HCT116 (cell line): Measurements from ENCODE around the gene ZBTB20. TPM values are rescaled to one million over a fixed set of nuclear protein-coding genes. Genes with fewer than 3 reads are reported as not detected.

Experiments
- ATAC-seq: fragments of 200-7000 bp; cut with Tn5 transposase; 2 replicates; pipeline ENCODE4 v1.9.1; 2020; ENCODE audit warnings: mild to moderate bottlenecking, moderate library complexity
- BruUV-seq: library from RNA; stranded (reverse); fragments of 400-500 nt; replicated peaks from 2 replicates; lab custom pipeline; 2021; lab: Mats Ljungman, UMichigan
- CTCF ChIA-PET: fragments of 300-600 bp; sonication (Branson Sonifier 250); formaldehyde crosslinking; loops from one replicate; lab custom pipeline; 2021; ENCODE audit warnings: antibody characterized with exemption; lab: Charles Lee
- POLR2A ChIA-PET: fragments of 300-600, 350-600 bp; sonication (Branson Sonifier 250); formaldehyde crosslinking; loops from one replicate; lab custom pipeline; 2021; ENCODE audit warnings: antibody characterized with exemption; lab: Charles Lee
- RAD21 ChIA-PET, 2 experiments: fragments of 300-600 bp; sonication (Branson Sonifier 250); formaldehyde crosslinking; loops; one replicate each; lab custom pipeline; 2023; ENCODE audit warnings: low total read pairs in 2 of 2; ENCODE audit not compliant: uncharacterized antibody in 2 of 2, unreplicated experiment in 2 of 2, low non-redundant PET in 1 of 2; lab: Charles Lee
- DNase-seq: peaks from one replicate; pipeline ENCODE4 v3.0.0-alpha.2; 2010; ENCODE audit warnings: low read depth, low spot score
- H2AFZ ChIP-seq: fragments of 200-600 bp; shearing (Covaris generic), sonication (generic); 2 replicates; pipeline ENCODE4 v1.6.1; 2017; ENCODE audit warnings: low read depth, mixed run types, mixed read lengths, antibody characterized with exemption, low read length; ENCODE audit not compliant: poor library complexity, severe bottlenecking
- H3K27ac ChIP-seq: 2 replicates; pipeline ENCODE4 v1.5.1; 2012; ENCODE audit warnings: low read depth, low read length
- H3K27me3 ChIP-seq: fragments of 200-600 bp; sonication (generic); 2 replicates; pipeline ENCODE4 v1.6.1; 2016; ENCODE audit warnings: mixed run types, low read length, mixed read lengths; ENCODE audit not compliant: insufficient read depth
- H3K36me3 ChIP-seq, 2 experiments: fragments of 200-500 bp in 1 of 2; fragments of 200-600 bp in 1 of 2; sonication (Bioruptor generic) in 1 of 2; sonication (generic) in 1 of 2; 2 replicates each; pipeline versions ENCODE4 v1.5.1 to v1.6.1; 2014 to 2016; ENCODE audit warnings: low read length in 2 of 2, inconsistent platforms in 1 of 2, mixed read lengths in 1 of 2, mixed run types in 1 of 2; ENCODE audit not compliant: insufficient read depth in 2 of 2, control insufficient read depth in 1 of 2
- H3K4me1 ChIP-seq, 2 experiments: fragments of 200-600 bp in 1 of 2; sonication (generic) in 1 of 2; 2 replicates each; pipeline versions ENCODE4 v1.5.1 to v1.6.1; 2012 to 2017; ENCODE audit warnings: low read length in 2 of 2, inconsistent platforms in 1 of 2, mild to moderate bottlenecking in 1 of 2, mixed read lengths in 1 of 2, mixed run types in 1 of 2, moderate library complexity in 1 of 2; ENCODE audit not compliant: insufficient read depth in 2 of 2, control insufficient read depth in 1 of 2
- H3K4me2 ChIP-seq: fragments of 200-600 bp; sonication (generic); 2 replicates; pipeline ENCODE4 v1.6.1; 2017; ENCODE audit warnings: mixed run types, low read length, mixed read lengths
- H3K4me3 ChIP-seq, 2 experiments: fragments of 200-600 bp in 1 of 2; sonication (generic) in 1 of 2; replicated peaks in 1 of 2; 2 replicates each; pipeline ENCODE4 v1.5.1; 2011 to 2016; ENCODE audit warnings: low read length in 2 of 2, control low read depth in 1 of 2, low read depth in 1 of 2, mild to moderate bottlenecking in 1 of 2, mixed read lengths in 1 of 2, mixed run types in 1 of 2
- H3K79me2 ChIP-seq: fragments of 200-600 bp; sonication (generic); 2 replicates; pipeline ENCODE4 v1.6.1; 2017; ENCODE audit warnings: mild to moderate bottlenecking, mixed run types, low read length, moderate library complexity, mixed read lengths; ENCODE audit not compliant: insufficient read depth
- H3K9ac ChIP-seq: fragments of 200-600 bp; sonication (generic); 2 replicates; pipeline ENCODE4 v1.6.1; 2016; ENCODE audit warnings: low read length, mixed read lengths
- H3K9me2 ChIP-seq: fragments of 200-600 bp; sonication (generic), shearing (Covaris generic); 2 replicates; pipeline ENCODE4 v1.6.1; 2017; ENCODE audit warnings: mixed run types, mild to moderate bottlenecking, moderate library complexity; ENCODE audit not compliant: insufficient read depth
- H3K9me3 ChIP-seq, 2 experiments: fragments of 200-500 bp in 1 of 2; fragments of 200-600 bp in 1 of 2; sonication (Bioruptor generic) in 1 of 2; sonication (generic) in 1 of 2; 2 replicates each; pipeline ENCODE4 v1.6.1; 2014 to 2017; ENCODE audit warnings: low read length in 2 of 2, mixed read lengths in 2 of 2, inconsistent platforms in 1 of 2, low read depth in 1 of 2, mild to moderate bottlenecking in 1 of 2, mixed run types in 1 of 2, moderate library complexity in 1 of 2; ENCODE audit not compliant: control insufficient read depth in 1 of 2, insufficient read depth in 1 of 2
- H4K20me1 ChIP-seq: fragments of 200-600 bp; sonication (generic), shearing (Covaris generic); 2 replicates; pipeline ENCODE4 v1.6.1; 2017; ENCODE audit warnings: mixed run types, mild to moderate bottlenecking, moderate library complexity; ENCODE audit not compliant: insufficient read depth
- CBX3 ChIP-seq: IDR thresholded peaks from 2 replicates; pipeline ENCODE4 v1.6.1; 2012; ENCODE audit warnings: low read depth
- CEBPB ChIP-seq: IDR thresholded peaks from 2 replicates; pipeline ENCODE4 v1.6.1; 2012; ENCODE audit warnings: low read depth
- EGR1 ChIP-seq: IDR thresholded peaks from 2 replicates; pipeline ENCODE4 v1.6.1; 2012; ENCODE audit warnings: low read depth
- ELF1 ChIP-seq: IDR thresholded peaks from 2 replicates; pipeline ENCODE4 v1.6.1; 2012; ENCODE audit warnings: low read depth, borderline replicate concordance
- EZH2 ChIP-seq: fragments of 200-600 bp; sonication (generic); IDR thresholded peaks from 2 replicates; pipeline ENCODE4 v1.6.1; 2017; ENCODE audit warnings: antibody characterized with exemption, mixed run types
- EZH2phosphoT487 ChIP-seq: fragments of 200-600 bp; IDR thresholded peaks from 2 replicates; pipeline ENCODE4 v1.6.1; 2018; ENCODE audit warnings: antibody characterized with exemption, borderline replicate concordance
- FOSL1 ChIP-seq: IDR thresholded peaks from 2 replicates; pipeline ENCODE4 v1.6.1; 2012; ENCODE audit warnings: low read depth
- POLR2A ChIP-seq: IDR thresholded peaks from 2 replicates; pipeline ENCODE4 v1.7.0; 2011; ENCODE audit warnings: borderline replicate concordance; ENCODE audit not compliant: insufficient read depth, insufficient read length; ENCODE audit errors: extremely low read depth
- POLR2AphosphoS5 ChIP-seq: IDR thresholded peaks from 2 replicates; pipeline ENCODE4 v1.6.1; 2011; ENCODE audit warnings: mild to moderate bottlenecking, low read depth, low read length, moderate library complexity
- RAD21 ChIP-seq: IDR thresholded peaks from 2 replicates; pipeline ENCODE4 v1.6.1; 2012; ENCODE audit warnings: low read depth, mild to moderate bottlenecking
- SIN3A ChIP-seq: IDR thresholded peaks from 2 replicates; pipeline ENCODE4 v1.6.1; 2012; ENCODE audit warnings: low read depth
- SP1 ChIP-seq: IDR thresholded peaks from 2 replicates; pipeline ENCODE4 v1.6.1; 2012; ENCODE audit warnings: low read depth
- SRF ChIP-seq: IDR thresholded peaks from 2 replicates; pipeline ENCODE4 v1.6.1; 2012; ENCODE audit warnings: low read depth
- TCF7L2 ChIP-seq: IDR thresholded peaks from 2 replicates; pipeline ENCODE4 v1.7.0; 2011; ENCODE audit warnings: borderline replicate concordance, inconsistent platforms; ENCODE audit not compliant: insufficient read depth, insufficient read length; ENCODE audit errors: extremely low read depth
- YY1 ChIP-seq: IDR thresholded peaks from 2 replicates; pipeline ENCODE4 v1.6.1; 2011; ENCODE audit warnings: low read length, low read depth, moderate library complexity, mild to moderate bottlenecking; ENCODE audit not compliant: insufficient replicate concordance; ENCODE audit errors: extremely low read depth
- ZFX ChIP-seq: fragments of 450-650 bp; IDR thresholded peaks from 2 replicates; pipeline ENCODE4 v1.6.1; 2017
- intact Hi-C: fragments of 100-400 bp; cut with micrococcal nuclease; formaldehyde crosslinking; loops from 2 replicates; pipeline ENCODE4 v1.10.0; 2022
- total RNA-seq: library from RNA; stranded (reverse); gene quantifications from one replicate; pipeline ENCODE4 v1.2.1, GENCODE V29; 2021; ENCODE audit not compliant: unreplicated experiment
- TF ChIP-seq, protein P1 (sequence below): IDR thresholded peaks from 2 replicates; pipeline ENCODE4 v1.6.1; 2012
- TF ChIP-seq, protein P2 (sequence below): IDR thresholded peaks from 2 replicates; pipeline ENCODE4 v1.6.1; 2011; ENCODE audit warnings: mild to moderate bottlenecking, low read length, moderate library complexity; ENCODE audit not compliant: insufficient replicate concordance; ENCODE audit errors: extremely low read depth

The ZBTB20 gene
- total RNA-seq, 1 experiment from 2014 or later, result 42.1 TPM

DNA sequence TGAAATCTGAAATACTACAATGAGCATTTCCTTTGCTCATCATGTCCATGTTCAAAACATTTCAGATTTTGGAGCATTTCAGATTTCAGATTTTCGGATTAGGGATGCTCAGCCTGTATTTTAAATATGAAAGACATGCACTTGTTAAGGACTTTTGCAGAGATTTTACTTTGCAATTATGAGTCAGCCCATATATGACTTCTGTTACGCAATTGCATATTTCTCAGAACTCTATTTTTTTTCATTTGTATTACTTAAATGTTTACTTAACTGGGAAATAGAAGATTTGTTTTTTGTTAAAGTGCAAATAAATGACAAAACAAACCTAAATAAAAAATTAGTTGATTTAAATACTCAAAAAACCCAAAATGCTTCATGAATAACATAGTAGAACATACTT lies 376.2 kb downstream of the ZBTB20 start:
- ChIA-PET RAD21 (no interaction called here), CTCF (no interaction called here), POLR2A (no interaction called here)
- H3K9me3 ChIP-seq, result no peaks in the 10 kb centered on the region; a peak in 2 of 4 replicates
- no peaks in the 10 kb centered on the region for H4K20me1 ChIP-seq
- no peak for DNase-seq
- no peaks in the 10 kb centered on the region for H3K9me2 ChIP-seq
- no peak overlapping the region for H3K4me3 ChIP-seq
- no peak for ATAC-seq
- H3K36me3 ChIP-seq, result peaks cover 0 to 11% of the 10 kb centered on the region in 2 experiments; a peak in 2 of 4 replicates
- no TSS peak for BruUV-seq
- peaks cover 16 to 17% of the 10 kb centered on the region in 2 experiments for H3K4me1 ChIP-seq
- peak overlapping the region; percentile 33 for H2AFZ ChIP-seq
- no peaks in the 10 kb centered on the region for H3K27me3 ChIP-seq
- no peak overlapping the region for H3K4me2 ChIP-seq
- intact Hi-C loops, result no loop called here
- no peak overlapping the region for H3K27ac ChIP-seq
- no peaks in the 10 kb centered on the region for H3K79me2 ChIP-seq
- peak; percentile 47; the same call in 1 of the 2 replicates for TF ChIP-seq CEBPB
- TF ChIP-seq RAD21, result no peak
- TF ChIP-seq, all 23 proteins: peak for 1
- H3K9ac ChIP-seq, result no peak overlapping the region

DNA sequence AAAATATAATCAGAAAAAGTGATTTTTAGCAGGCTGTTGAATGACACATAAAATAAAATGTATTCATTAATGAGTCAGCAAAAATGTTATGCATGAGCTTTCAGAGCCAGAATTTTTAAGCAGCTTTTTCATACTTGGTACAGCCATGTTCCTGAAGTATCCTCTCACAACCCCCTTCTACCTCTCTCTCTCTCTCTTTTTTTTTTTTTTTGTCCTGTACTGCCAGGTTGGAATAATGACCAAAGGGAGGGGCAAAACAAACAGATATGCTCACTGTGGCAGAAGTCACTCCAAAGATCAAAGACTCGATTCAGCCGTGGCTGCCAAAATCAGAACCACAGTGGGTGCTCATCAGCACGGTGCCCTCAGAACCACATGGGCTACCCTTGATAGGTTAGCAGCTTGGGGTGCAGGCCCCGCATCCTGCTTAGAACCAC lies 383.0 kb downstream of the ZBTB20 start:
- ATAC-seq, result peak; percentile 49
- 0 out of 2 replicates have a peak, but pooled peaks have one; percentile 1 for TF ChIP-seq RAD21
- TF ChIP-seq, protein P1, sequence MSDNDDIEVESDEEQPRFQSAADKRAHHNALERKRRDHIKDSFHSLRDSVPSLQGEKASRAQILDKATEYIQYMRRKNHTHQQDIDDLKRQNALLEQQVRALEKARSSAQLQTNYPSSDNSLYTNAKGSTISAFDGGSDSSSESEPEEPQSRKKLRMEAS, result no peak
- no peak for TF ChIP-seq SIN3A
- 0 out of 2 replicates have a peak, but pooled peaks have one; percentile 16 for TF ChIP-seq SP1
- TF ChIP-seq POLR2A, result no peak
- TF ChIP-seq ZFX, result no peak
- no peak for TF ChIP-seq EZH2phosphoT487
- no peak for TF ChIP-seq EGR1
- TF ChIP-seq CBX3, result no peak
- TF ChIP-seq, protein P2, sequence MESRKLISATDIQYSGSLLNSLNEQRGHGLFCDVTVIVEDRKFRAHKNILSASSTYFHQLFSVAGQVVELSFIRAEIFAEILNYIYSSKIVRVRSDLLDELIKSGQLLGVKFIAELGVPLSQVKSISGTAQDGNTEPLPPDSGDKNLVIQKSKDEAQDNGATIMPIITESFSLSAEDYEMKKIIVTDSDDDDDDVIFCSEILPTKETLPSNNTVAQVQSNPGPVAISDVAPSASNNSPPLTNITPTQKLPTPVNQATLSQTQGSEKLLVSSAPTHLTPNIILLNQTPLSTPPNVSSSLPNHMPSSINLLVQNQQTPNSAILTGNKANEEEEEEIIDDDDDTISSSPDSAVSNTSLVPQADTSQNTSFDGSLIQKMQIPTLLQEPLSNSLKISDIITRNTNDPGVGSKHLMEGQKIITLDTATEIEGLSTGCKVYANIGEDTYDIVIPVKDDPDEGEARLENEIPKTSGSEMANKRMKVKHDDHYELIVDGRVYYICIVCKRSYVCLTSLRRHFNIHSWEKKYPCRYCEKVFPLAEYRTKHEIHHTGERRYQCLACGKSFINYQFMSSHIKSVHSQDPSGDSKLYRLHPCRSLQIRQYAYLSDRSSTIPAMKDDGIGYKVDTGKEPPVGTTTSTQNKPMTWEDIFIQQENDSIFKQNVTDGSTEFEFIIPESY, result no peak
- TF ChIP-seq TCF7L2, result peak; percentile 38
- no peak for TF ChIP-seq YY1
- no peak for TF ChIP-seq ELF1
- no peak for TF ChIP-seq SRF
- no peak for TF ChIP-seq EZH2
- peak; percentile 19; the same call in 1 of the 2 replicates for TF ChIP-seq FOSL1
- no peak for TF ChIP-seq POLR2AphosphoS5

More for the DNA sequence above, 383.0 kb downstream of the ZBTB20 start:
- Histone ChIP-seq H4K20me1 (no peaks in the 10 kb centered on the region), H3K9me3 (no peaks in the 10 kb centered on the region), H3K79me2 (no peaks in the 10 kb centered on the region), H3K27ac (peak overlapping the region; percentile 38; the same call in 1 of the 2 replicates), H3K9me2 (no peaks in the 10 kb centered on the region), H3K4me2 (peak overlapping the region; percentile 55), H3K36me3 (no peaks in the 10 kb centered on the region), H2AFZ (peak overlapping the region; percentile 87), H3K4me1 (peaks cover 31 to 50% of the 10 kb centered on the region in 2 experiments), H3K4me3 (peak overlapping the region in 1 of 2 experiments; percentile 18; a peak in 1 of 4 replicates), H3K9ac (peak overlapping the region; percentile 32), H3K27me3 (no peaks in the 10 kb centered on the region)
- DNase-seq, result no peak
- RAD21 ChIA-PET, result no interaction called here
- no TSS peak for BruUV-seq
- CTCF ChIA-PET, result no interaction called here
- POLR2A ChIA-PET, result no interaction called here
- intact Hi-C loops, result no loop called here
